Caco-2 (cell line): ENCODE measurements around the gene SPOCK1. TPM values are rescaled to one million over a fixed set of nuclear protein-coding genes. Genes with fewer than 3 reads are reported as not detected.

ENCODE experiments used
- BruUV-seq: library from RNA; stranded (reverse); fragments of 400-500 nt; replicated peaks from 2 replicates; lab custom pipeline; 2021; lab: Mats Ljungman, UMichigan
- CTCF ChIA-PET: fragments of 300-600 bp; sonication (Branson Sonifier 250); formaldehyde crosslinking; loops from one replicate; lab custom pipeline; 2022; ENCODE audit warnings: antibody characterized with exemption; lab: Charles Lee
- POLR2A ChIA-PET: fragments of 300-600 bp; sonication (Branson Sonifier 250); formaldehyde crosslinking; loops from one replicate; lab custom pipeline; 2022; ENCODE audit warnings: antibody characterized with exemption; lab: Charles Lee
- DNase-seq, 2 experiments: peaks; one replicate each; pipeline versions ENCODE4 v3.0.0 to v3.0.0-alpha.2; 2020 to 2022
- H3K27me3 ChIP-seq: replicated peaks from 2 replicates; pipeline ENCODE4 v1.6.0; 2011; ENCODE audit warnings: low read length; ENCODE audit not compliant: control insufficient read depth, insufficient read depth
- H3K36me3 ChIP-seq: 2 replicates; pipeline ENCODE4 v1.5.1; 2011; ENCODE audit warnings: low read length; ENCODE audit not compliant: control insufficient read depth, insufficient read depth
- H3K4me1 ChIP-seq: fragments of 250-450 bp; sonication (Bioruptor Pico); 2 replicates; pipeline ENCODE4 v1.5.1; 2020; ENCODE audit warnings: mild to moderate bottlenecking
- H3K4me3 ChIP-seq: 2 replicates; pipeline ENCODE4 v1.5.1; 2011; ENCODE audit warnings: low read depth, mild to moderate bottlenecking, control low read depth, low read length
- H3K9me3 ChIP-seq: fragments of 250-450 bp; sonication (Bioruptor Pico); 2 replicates; pipeline ENCODE4 v1.5.1; 2020; ENCODE audit warnings: mild to moderate bottlenecking, moderate library complexity
- H3K27ac Mint-ChIP-seq: one replicate; pipeline ENCODE4 v1.8.0; 2022; ENCODE audit warnings: mixed read lengths; ENCODE audit not compliant: unreplicated experiment
- H3K27me3 Mint-ChIP-seq: one replicate; pipeline ENCODE4 v1.8.0; 2022; ENCODE audit warnings: mixed read lengths; ENCODE audit not compliant: insufficient read depth, unreplicated experiment
- H3K36me3 Mint-ChIP-seq: one replicate; pipeline ENCODE4 v1.8.0; 2022; ENCODE audit warnings: mild to moderate bottlenecking, mixed read lengths; ENCODE audit not compliant: insufficient read depth, unreplicated experiment
- H3K4me1 Mint-ChIP-seq: one replicate; pipeline ENCODE4 v1.8.0; 2022; ENCODE audit warnings: low read depth, mixed read lengths; ENCODE audit not compliant: unreplicated experiment
- H3K4me3 Mint-ChIP-seq: one replicate; pipeline ENCODE4 v1.8.0; 2022; ENCODE audit warnings: mild to moderate bottlenecking, moderate library complexity, mixed read lengths; ENCODE audit not compliant: unreplicated experiment
- H3K9me3 Mint-ChIP-seq: one replicate; pipeline ENCODE4 v1.8.0; 2022; ENCODE audit warnings: mixed read lengths; ENCODE audit not compliant: unreplicated experiment
- CTCF ChIP-seq, 2 experiments: fragments of 200-600 bp in 1 of 2; IDR thresholded peaks; 1 replicate in 1 of 2; 2 replicates in 1 of 2; pipeline versions ENCODE4 v1.5.1 to v1.8.0; 2011 to 2022; ENCODE audit warnings: antibody characterized with exemption in 1 of 2, control low read depth in 1 of 2, inconsistent platforms in 1 of 2, low read depth in 1 of 2, low read length in 1 of 2, mild to moderate bottlenecking in 1 of 2, moderate library complexity in 1 of 2; ENCODE audit not compliant: insufficient read depth in 1 of 2, severe bottlenecking in 1 of 2, unreplicated experiment in 1 of 2
- intact Hi-C: fragments of 100-400 bp; cut with micrococcal nuclease; formaldehyde crosslinking; loops from one replicate; pipeline ENCODE4 v1.10.0; 2022; ENCODE audit not compliant: unreplicated experiment
- total RNA-seq: library from RNA; stranded (reverse); gene quantifications from 2 replicates; pipeline ENCODE4 v1.2.3, GENCODE V29; 2022

Gene SPOCK1
- total RNA-seq, 1 experiment from 2014 or later: not detected

DNA sequence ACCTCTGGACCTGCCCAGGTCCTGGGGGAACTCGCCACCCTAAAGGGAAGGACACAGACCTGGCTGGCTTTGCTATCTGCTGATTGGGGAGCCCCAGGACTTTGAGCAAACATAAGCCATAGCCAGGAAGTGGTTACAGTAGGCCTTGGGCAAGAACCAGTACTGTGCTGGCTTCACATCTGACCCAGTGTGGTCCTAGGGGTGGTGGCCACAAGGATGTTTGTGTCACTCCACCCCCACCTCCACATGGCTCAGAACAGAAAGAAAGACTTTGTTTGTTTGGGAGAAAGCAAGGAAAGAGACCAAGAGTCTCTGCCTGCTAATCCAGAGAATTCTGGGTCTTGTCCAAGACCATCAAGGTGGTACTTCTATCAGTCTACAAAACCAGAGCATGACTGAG is 334.2 kb downstream of the SPOCK1 start:
- ChIA-PET POLR2A (no interaction called here), CTCF (no interaction called here)
- no TSS peak for BruUV-seq
- intact Hi-C loops: no loop called here
- DNase-seq: no peak
- H3K9me3 ChIP-seq: no peaks in the 10 kb centered on the region
- no peak for TF ChIP-seq CTCF (IDR thresholded peaks at IDR 0.05; ENCODE audit: insufficient read depth in 1 of 2, low read depth in 1 of 2, low read length in 1 of 2, severe bottlenecking in 1 of 2, unreplicated experiment in 1 of 2)
- H3K4me3 ChIP-seq: no peak overlapping the region
- Mint-ChIP-seq H3K36me3 (no peaks in the 10 kb centered on the region), H3K4me1 (no peaks in the 10 kb centered on the region), H3K27ac (no peak overlapping the region), H3K9me3 (no peaks in the 10 kb centered on the region), H3K4me3 (no peak overlapping the region), H3K27me3 (peaks cover 3% of the 10 kb centered on the region)
- H3K36me3 ChIP-seq: no peaks in the 10 kb centered on the region
- no peaks in the 10 kb centered on the region for H3K4me1 ChIP-seq
- H3K27me3 ChIP-seq: no peaks in the 10 kb centered on the region; the same call in 1 of the 2 replicates

DNA sequence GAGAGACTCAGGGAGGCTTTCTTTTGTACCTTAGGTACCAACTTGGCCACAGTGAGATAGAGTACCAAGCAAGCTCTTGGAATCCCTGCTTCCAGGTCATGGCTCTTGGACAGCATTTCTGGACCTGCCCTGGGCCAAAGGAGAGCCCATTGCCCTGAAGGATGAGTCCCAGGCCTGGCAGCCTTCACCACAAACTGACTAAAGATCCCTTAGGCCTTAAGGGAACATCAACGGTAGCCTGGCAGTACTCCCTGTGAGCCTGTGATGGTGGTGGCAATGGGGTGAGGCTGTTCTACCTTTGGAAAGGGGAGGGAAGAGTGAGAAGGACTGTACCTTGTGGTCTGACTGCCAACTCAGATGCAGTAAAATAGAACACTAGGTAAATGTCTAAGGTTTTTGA is 334.6 kb downstream of the SPOCK1 start:
- Mint-ChIP-seq H3K36me3 (no peaks in the 10 kb centered on the region), H3K27ac (no peak overlapping the region), H3K9me3 (no peaks in the 10 kb centered on the region), H3K4me1 (no peaks in the 10 kb centered on the region), H3K27me3 (peaks cover 3% of the 10 kb centered on the region), H3K4me3 (no peak overlapping the region)
- Histone ChIP-seq H3K9me3 (no peaks in the 10 kb centered on the region), H3K4me1 (no peaks in the 10 kb centered on the region), H3K36me3 (no peaks in the 10 kb centered on the region), H3K27me3 (no peaks in the 10 kb centered on the region; the same call in 1 of the 2 replicates), H3K4me3 (no peak overlapping the region)
- intact Hi-C loops: no loop called here
- TF ChIP-seq CTCF (IDR thresholded peaks at IDR 0.05; ENCODE audit: insufficient read depth in 1 of 2, low read depth in 1 of 2, low read length in 1 of 2, severe bottlenecking in 1 of 2, unreplicated experiment in 1 of 2): no peak
- no peak for DNase-seq
- no TSS peak for BruUV-seq
- ChIA-PET CTCF (no interaction called here), POLR2A (no interaction called here)

DNA sequence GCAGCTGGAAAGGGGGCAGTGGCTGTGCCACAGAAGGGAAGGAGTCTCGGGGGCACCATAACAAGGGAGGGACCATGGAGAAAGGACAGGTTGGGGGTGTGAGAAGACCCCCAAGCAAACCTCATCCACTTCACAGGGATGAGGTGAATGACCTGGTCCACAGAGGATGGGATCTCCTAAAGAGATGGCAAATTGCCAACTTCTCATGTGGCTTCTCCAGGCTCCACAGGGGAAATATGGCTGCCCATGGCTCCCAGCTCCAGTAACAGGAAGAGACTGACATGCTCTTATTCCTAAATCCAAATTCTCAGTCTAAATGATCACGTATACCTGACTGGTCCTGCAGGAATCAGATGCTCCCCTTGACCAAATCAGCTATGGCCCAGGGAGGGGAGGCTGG is 340.4 kb downstream of the SPOCK1 start:
- Mint-ChIP-seq H3K27ac (no peak overlapping the region), H3K9me3 (peaks cover 2% of the 10 kb centered on the region), H3K4me1 (no peaks in the 10 kb centered on the region), H3K4me3 (no peak overlapping the region), H3K27me3 (peaks cover 6% of the 10 kb centered on the region), H3K36me3 (no peaks in the 10 kb centered on the region)
- no peak for TF ChIP-seq CTCF (IDR thresholded peaks at IDR 0.05; ENCODE audit: insufficient read depth in 1 of 2, low read depth in 1 of 2, low read length in 1 of 2, severe bottlenecking in 1 of 2, unreplicated experiment in 1 of 2)
- no peaks in the 10 kb centered on the region for H3K36me3 ChIP-seq
- H3K27me3 ChIP-seq: no peaks in the 10 kb centered on the region
- no peaks in the 10 kb centered on the region for H3K9me3 ChIP-seq
- BruUV-seq: no TSS peak
- ChIA-PET CTCF (no interaction called here), POLR2A (no interaction called here)
- no peak overlapping the region for H3K4me3 ChIP-seq
- intact Hi-C loops: no loop called here
- H3K4me1 ChIP-seq: no peaks in the 10 kb centered on the region
- no peak for DNase-seq
